HG03097 (cell line): ENCODE measurements around the gene SCO2.
"Not testable (repeated sequence)": the region's sequence is repeated elsewhere in the genome, so short reads cannot be mapped to it uniquely, and the experiment has no call there.

Source experiments
- ATAC-seq: cut with Tn5 transposase; IDR thresholded peaks from one replicate; pipeline ENCODE4 v1.9.1; 2021; ENCODE audit not compliant: unreplicated experiment, low FRiP score

The SCO2 gene

DNA sequence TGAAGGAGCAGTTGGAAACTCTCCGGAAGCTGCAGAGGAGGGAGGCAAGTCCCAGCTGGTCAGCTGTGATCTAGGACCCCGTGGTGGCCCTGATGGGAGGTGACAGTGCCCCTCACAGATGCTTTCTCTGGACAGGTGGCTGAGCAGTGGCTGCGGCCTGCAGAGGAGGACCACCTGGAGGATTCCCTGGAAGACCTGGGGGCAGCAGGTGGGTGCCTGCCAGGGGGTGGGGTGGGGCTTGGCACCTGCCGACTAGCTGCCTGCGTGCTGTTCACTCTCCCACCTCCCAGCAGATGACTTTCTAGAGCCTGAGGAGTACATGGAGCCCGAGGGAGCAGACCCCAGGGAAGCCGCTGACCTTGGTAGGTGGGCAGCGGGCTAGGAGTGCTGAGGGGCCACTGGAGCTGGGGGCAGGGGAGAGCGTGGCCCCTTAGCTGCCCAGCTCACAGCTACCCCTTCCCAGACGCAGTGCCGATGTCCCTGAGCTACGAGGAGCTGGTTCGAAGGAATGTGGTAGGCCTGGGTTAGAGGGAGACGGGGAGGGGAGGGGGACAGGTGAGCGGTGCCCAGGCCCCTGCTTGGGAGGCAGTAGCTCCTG, 3.1 kb downstream of the SCO2 start:
- ATAC-seq, result no peak

DNA sequence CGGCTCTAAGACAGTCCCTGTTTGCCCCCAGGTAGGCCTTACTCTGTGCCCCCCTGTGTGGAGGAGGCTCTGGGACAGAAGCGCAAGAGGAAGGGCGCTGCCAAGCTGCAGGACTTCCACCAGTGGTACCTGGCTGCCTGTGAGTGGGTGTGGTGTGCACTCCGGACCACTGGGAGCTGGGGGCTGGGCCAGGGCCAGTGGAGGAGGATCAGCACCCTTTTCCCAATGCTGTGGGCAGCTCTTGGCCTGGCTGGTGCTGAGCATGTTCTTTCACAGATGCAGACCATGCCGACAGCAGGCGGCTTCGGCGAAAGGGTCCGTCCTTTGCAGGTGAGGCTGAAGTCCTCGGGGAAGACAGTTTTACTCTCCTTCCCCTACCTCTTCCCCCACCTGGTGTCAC, 3.7 kb downstream of the SCO2 start:
- no peak for ATAC-seq

DNA sequence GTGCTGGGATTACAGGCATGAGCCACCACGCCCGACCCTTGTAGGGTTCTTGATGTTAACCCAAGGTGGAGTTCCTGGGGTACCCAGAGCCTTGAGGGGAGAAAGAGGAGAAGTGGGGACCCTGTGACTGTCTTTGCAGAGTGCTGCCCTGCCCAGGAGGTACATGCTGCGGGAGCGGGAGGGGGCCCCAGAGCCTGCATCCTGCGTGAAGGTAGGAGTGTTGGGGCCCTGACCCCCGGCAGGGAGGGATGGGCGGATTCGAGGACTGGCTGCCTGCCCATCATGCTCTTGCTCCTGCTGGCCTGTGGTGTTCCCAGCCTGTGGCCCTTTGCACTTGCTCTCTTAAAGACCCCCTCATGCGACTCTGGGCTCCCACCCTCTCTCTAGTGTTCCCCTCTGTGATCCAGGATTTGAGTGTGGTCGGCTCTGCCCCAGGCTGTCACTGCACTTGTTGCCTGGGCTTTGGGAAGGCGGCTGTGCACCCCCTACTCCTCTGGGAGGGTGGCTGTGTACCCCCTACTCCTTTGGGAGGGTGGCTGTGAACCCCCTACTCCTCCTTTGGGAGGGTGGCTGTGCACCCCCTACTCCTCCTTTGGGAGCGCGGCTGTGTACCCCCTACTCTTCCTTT, 4.5 kb downstream of the SCO2 start:
- ATAC-seq, result no peak

DNA sequence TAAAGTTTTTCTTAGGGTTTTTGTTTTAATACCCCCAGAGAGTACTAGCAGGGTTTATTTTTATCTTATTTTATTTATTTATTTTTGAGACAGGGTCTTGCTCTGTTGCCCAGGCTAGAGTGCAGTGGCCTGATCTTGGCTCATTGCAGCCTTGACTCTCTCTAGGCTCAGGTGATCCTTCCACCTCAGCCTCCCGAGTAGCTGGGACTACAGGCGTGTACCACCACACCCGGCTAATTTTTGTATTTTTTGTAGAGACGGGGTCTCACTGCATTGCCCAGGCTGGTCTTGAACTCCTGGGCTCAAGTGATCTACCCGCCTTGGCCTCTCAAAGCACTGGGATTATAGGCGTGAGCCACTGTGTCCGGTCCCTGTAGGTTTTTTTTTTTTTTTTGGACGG, 5.2 kb downstream of the SCO2 start:
- not testable (repeated sequence) for ATAC-seq

DNA sequence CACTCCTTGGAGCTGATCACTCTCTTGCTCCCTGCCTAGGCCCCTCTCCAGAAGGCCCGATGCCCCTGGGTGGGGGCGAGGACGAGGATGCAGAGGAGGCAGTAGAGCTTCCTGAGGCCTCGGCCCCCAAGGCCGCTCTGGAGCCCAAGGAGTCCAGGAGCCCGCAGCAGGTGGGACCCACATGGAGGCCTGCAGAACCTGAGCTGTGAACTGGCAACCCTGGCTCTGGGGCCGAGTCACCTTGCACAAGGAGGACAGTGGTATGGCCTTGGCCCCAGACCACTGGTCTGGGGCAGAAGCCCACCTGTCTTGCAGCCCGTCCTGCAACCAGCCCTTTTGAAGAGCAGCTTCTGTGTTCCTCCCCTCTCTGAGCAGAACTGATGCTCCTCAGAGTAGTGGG, 6.2 kb downstream of the SCO2 start:
- no peak for ATAC-seq

DNA sequence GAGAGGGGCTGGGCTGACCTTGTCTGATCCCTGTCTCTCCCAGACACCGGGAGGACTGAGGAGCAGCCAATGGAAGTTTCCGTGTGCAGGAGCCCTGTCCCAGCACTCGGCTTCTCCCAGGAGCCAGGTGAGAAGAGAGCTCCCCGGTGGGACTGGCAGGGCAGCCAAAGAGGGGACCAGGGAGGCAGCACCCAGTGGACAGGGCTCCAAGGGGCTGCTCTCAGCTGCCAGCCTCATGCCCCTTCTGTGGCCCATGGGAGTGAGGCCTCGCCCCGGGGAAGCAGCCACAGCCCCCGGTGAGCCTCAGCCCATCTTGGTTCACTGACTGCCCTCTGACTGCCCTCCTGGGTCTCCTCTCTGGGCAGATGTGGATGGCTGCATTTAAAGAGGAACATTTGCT, 6.8 kb downstream of the SCO2 start:
- ATAC-seq, result no peak

DNA sequence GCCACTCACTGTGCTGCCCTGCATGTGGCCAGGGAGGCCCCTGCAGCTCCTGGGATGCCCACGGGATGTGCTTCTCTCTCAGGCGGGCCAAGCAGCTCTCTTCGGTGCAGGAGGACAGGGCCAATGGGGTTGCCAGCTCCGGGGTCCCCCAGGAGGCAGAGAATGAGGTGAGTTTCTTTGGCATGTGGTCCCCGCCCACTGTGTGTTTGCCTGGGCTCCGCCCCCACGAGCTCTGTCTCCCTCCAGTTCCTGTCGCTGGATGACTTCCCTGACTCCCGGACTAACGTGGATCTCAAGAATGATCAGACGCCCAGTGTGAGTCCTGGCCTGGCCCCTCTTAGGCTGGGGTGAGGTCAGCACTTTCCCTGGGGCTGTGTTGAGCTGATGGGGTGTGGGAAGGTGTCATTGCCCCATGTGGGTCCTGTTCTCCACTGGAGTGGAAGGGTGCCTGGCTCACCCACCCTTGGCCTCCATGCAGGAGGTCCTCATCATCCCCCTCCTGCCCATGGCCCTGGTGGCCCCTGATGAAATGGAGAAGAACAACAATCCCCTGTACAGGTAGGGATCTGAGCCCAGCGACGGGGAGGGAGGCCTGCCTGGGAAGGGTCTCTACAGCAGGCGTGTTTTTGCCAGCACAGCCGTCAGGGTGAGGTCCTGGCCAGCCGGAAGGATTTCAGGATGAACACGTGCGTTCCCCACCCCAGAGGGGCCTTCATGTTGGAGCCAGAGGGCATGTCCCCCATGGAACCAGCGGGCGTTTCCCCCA, 7.7 kb downstream of the SCO2 start:
- ATAC-seq, result no peak

DNA sequence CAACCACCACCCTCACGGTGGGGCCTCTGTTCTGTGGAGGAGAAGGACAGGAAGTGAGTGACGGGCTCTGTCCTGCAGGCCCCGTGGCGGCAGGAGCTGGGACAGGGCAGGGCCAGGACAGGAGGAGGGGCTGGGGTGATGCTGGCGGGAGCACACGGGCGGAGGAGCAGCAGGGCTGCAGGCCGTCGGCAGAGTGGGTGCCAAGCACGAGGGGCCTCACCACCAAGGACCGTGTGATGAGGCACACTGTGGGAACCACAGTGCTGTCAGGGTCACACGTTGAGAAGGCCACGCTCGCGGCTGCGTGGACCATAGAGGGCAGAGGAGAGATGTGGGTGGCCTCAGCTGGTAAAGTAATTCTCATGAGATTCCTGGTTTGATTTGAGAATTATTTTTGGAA, 8.5 kb downstream of the SCO2 start:
- no peak for ATAC-seq

DNA sequence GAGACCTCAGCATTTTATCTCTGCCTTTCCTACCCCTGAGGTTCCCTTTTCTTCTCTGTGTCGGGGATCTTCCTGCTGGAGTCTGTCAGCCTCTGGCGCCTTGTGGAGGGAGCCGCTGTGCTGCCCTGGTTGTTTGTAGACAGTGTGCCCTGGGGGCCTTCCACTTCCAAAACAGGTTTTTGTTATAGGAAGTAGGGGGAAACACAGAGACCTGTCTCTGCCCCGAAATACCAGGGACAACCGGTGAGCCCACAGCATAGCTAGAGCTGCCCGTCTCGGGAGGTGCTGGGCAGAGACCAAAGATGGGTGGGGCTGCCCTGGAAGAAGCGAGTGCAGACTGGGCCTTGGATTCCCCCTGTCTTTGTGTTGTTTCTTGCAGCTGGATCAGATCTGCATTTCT, 9.3 kb downstream of the SCO2 start:
- ATAC-seq, result no peak

DNA sequence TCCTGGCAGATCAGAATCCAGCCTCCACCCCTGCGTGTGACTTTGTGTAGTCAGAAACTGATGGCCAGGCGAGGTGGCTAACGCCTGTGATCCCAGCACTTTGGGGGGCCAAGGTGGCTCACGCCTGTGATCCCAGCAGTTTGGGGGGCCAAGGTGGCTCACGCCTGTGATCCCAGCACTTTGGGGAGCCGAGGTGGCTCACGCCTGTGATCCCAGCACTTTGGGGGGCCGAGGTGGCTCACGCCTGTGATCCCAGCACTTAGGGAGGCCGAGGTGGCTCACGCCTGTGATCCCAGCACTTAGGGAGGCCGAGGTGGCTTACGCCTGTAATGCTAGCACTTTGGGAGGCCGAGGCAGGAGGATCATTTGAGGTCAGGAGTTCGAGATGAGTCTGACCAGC, 12.2 kb downstream of the SCO2 start:
- ATAC-seq, result no peak

DNA sequence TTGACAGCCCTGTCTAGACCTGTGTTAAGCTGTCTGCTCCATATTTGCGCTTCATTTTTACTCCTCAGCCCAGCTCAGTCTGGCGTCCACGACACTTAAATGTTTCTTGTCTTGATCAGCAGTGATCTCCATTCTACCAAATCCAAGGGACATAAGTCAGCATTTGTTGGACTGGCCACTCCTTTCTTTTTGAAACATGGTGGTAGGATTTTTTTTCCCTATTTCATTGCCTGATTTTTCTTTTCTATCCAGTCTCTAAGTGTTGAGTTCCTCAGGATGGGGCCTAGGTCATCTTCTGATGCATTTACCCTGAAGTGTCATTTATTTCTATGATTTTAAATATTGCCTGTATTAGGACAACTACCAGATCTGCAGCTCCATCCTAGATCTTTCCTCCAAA, 16.5 kb downstream of the SCO2 start:
- ATAC-seq, result no peak

DNA sequence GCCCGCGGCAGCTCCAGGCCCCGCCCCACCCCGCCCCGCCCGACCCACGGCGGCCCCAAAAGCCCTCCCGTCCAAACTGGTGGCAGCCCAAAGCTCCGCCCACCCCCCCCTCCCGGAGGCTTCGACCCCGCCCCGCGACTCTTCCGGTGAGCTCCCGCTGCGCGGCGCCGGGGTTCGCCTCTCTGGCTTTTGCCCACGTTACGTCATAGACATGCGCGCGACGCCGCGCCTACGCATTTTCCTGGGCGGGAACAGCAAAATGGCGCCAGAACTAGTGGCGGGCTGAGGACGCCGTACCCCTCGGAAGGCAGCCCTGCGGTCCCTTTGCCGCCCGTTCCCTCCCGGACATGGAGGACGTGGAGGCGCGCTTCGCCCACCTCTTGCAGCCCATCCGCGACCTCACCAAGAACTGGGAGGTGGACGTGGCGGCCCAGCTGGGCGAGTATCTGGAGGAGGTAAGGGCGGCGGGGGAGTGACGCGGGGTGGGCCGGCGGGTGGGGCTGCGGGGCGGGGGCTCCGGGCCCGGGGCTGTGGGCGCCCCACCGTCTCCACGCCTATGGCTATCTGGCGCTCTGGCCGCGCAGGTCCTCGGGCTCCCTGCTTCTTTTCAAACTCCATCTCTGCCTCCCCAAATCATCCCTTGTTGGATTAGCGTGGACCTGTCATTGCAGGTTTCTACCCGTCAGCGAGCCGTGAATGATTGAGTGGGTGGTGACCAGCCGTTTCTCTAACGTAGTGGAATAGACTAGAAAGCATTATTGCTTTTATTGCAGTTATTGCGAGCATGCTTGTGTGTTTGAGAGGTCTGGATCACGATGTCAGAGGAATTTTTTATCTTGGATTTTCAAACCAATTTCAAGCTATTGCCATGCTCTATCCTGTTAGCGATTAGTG, 17.2 kb downstream of the SCO2 start, which contains the start of gene NCAPH2:
Gene NCAPH2 (plus strand): TSS at position 234 of the 894 bp plus-strand sequence. CDS start 114 bp downstream, at position 348.
- ATAC-seq, result peak; percentile 77

DNA sequence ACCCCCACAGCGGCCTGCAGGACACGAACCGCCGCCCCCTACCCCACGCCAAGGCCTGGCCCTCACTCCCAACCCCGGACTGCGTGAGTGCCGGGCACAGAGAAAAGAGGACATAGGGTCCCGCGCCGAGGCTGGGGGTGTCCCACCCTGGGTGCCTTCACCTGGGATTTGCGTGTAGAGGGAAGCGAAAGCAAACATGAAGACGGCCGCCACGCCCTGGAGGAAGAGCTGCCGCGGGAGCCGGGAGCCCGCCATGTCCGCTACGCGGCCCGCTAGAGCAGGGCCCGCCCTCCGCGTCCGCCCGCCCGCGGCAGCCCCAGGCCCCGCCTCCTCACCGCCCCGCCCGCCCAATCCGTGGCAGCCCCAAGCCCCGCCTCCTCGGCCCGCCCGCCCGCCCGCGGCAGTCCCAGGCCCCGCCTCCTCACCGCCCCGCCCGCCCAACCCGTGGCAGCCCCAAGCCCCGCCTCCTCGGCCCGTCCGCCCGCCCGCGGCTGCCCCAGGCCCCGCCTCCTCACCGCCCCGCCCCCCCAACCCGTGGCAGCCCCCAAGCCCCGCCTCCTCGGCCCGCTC, 17.9 kb downstream of the SCO2 start, which contains the start of gene LMF2:
Gene LMF2 (minus strand): TSS at position 282 of the 570 bp plus-strand sequence. CDS start 27 bp downstream, at position 255.
- ATAC-seq, result peak; percentile 48

DNA sequence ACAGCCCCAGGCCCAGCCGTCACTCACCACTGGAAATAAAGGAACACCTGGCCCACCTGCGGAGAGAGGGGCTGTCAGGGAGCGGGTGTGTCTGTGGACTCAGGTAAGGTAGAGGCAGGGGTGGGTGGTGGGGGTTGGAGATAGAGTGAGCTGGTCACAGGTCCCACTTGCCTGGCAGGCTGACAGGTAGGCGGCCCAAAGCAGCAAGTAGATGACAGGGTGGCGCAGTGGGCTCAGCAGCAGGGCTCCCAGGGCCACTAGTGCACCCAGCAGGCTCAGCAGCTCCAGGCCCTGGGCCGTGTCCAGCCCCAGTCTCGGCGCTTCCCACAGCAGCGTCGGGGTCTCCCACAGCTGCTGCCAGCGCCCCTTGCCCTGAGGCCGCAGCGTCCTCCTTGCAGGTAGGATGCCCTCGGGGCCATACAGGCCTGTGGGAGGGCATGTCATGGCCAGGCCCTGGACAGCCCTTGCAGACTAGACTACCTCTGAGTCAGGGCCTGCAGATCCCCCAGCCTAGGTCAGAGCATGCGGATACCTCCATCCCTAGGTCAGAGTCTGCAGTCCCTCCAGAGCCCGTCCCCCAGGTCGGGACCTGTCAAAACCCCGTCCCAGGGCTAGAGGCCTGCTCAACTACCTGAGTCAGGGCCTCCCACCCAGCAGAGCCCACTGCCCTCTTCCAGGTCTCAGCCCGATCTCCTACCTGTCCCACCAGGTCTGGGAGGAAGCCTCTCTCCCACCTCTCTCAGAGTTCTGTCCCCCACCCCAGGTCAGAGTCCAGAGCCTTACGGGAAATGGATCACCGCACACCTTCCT, 18.6 kb downstream of the SCO2 start:
- peak; percentile 10 for ATAC-seq

DNA sequence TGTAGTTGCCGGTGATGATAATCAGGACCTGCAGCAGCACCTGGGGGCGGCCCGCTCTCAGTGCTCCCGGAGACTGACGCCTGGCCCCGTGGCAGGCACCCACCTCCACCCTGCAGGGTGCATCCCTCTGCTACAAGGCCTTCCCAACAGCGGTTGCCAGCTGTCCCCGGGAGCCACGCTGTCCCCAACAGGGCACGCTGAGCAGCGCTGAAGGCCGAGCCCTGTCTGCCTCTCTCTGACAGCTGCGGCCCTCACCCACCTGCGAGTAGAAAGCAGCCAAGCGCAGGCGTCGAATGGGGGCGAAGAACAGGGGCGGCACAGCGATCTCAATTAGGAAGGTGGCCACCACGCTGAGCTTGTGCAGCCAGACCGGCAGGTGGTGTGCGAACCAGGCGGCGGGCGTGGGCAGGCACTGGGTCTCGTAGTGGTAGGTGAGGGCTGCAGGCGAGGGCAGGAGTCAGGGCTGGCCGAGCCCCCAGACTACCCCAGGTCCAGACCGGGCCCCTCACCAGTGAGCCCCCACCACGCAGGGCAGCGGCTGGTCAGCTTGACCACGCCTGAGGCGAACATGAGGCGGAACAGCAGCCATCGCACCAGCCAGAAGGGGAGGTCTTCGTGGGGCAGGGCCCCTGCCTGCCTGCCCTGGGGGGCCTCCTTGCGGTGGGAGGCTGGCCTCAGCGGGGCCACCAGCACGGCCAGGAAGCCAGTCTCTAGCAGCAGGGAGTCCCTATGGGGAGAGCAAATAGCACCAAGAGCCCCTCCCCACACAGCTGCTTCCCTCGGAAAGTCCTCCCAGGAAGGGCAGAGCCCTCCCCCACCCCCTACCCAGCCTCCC, 19.4 kb downstream of the SCO2 start:
- no peak for ATAC-seq

DNA sequence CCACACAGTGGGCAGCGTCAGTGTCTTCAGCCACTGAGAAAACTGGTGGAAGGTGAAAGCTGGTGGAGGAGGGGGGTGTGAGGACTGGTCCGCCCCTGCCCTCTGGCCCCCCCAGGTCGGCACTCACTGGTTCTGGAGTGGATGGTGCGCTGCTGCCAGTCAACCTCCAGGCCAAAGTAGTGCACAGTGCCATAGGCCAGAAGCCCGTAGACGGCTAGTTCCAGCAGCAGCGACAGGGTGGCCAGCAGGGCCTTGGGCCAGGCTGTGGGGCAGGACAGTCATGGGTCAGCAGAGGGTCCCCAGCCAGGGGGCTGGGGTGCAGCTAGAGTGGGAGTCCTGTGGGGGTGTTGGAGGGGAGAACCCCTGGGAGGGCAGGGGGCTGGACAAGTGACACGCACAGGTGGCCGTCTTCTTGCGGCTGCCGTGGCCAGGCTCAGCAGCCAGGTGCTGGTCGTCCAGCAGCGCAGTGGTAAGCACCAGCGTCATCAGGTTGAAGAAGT, 20.1 kb downstream of the SCO2 start:
- no peak for ATAC-seq

DNA sequence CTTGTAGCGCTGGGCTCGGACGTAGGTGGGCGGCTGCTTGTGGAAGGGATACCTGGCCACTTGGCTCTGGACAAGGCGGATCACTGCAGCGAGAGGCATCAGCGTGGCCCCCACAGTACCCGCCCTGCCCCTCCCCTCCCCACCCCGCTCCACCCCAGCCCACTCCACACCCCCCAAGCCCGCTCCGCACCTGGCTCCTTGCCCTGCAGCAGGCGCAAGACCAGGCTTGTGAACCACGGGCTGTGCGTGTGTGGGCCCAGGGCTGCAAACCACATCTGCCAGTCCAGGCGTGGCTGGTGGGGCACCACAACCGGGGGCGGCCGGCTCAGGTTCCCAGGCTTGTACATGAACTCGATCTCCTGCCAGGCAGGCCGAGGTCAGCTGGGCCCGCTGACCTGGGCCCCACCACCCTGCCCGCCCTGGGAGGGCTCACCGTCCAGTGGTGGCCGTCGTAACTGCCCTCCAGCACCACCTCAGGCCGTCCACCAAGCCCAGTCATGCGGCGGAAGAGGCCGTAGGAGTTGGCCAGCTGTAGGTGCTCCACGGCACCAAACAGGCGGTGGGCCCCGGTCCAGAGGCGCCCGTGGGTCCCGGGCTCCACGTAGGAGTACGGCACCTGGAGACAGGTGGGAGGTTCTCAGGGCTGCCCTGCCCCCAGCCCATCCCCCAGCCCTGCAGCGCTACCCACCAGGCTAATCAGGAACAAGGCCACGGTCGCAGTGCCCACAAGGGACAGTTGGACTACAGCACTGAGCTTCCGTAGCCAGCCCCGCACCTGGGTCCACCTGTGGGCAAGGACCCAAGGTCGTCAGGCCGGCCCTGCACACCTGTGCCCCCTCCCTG, 20.8 kb downstream of the SCO2 start:
- ATAC-seq, result no peak
